HepG2 (cell line): Measurements from ENCODE around the gene PCIF1. TPM values are rescaled to one million over a fixed set of nuclear protein-coding genes. Genes with fewer than 3 reads are reported as not detected.

Experiments
- EEA1 ChIP-seq: sonication (generic); formaldehyde crosslinking; IDR thresholded peaks from 2 replicates; pipeline ENCODE4 v1.5.1; 2020; ENCODE audit warnings: mild to moderate bottlenecking, missing genetic modification reagents, borderline replicate concordance
- JARID2 ChIP-seq: sonication (generic); formaldehyde crosslinking; IDR thresholded peaks from 2 replicates; pipeline ENCODE4 v1.8.1; 2023; ENCODE audit warnings: missing genetic modification reagents, inconsistent platforms; ENCODE audit not compliant: insufficient replicate concordance
- KMT2B ChIP-seq: IDR thresholded peaks from 2 replicates; pipeline ENCODE4 v1.6.1; 2016; ENCODE audit warnings: missing genetic modification reagents, missing compliant biosample characterization
- MAFK ChIP-seq, 2 experiments: IDR thresholded peaks in 1 of 2; conservative IDR thresholded peaks in 1 of 2; 2 replicates each; pipeline ENCODE4 v1.6.1; 2011; ENCODE audit warnings: improper control_type of control experiment in 2 of 2, low read length in 2 of 2
- MIXL1 ChIP-seq: IDR thresholded peaks from 2 replicates; pipeline ENCODE4 v1.6.1; 2016
- NBN ChIP-seq: fragments of 450-650 bp; conservative IDR thresholded peaks from 2 replicates; pipeline ENCODE4 v1.6.1; 2017
- SIN3A ChIP-seq: IDR thresholded peaks from 2 replicates; pipeline ENCODE4 v1.6.1; 2011; ENCODE audit warnings: low read depth, mild to moderate bottlenecking, control low read depth, low read length, borderline replicate concordance
- SP140L ChIP-seq: sonication (generic); formaldehyde crosslinking; IDR thresholded peaks from 2 replicates; pipeline ENCODE4 v1.4.0; 2020; ENCODE audit warnings: missing genetic modification reagents, borderline replicate concordance
- STAG1 ChIP-seq: sonication (generic); formaldehyde crosslinking; IDR thresholded peaks from 2 replicates; pipeline ENCODE4 v1.4.0; 2020; ENCODE audit warnings: missing genetic modification reagents
- STAT5B ChIP-seq: sonication (generic); formaldehyde crosslinking; IDR thresholded peaks from 2 replicates; pipeline ENCODE4 v1.4.0; 2020; ENCODE audit warnings: missing genetic modification reagents
- ZFP37 ChIP-seq: sonication (generic); formaldehyde crosslinking; IDR thresholded peaks from 2 replicates; pipeline ENCODE4 v1.4.0; 2020; ENCODE audit warnings: missing genetic modification reagents, borderline replicate concordance
- ZMYM3 ChIP-seq: sonication (generic); formaldehyde crosslinking; IDR thresholded peaks from 2 replicates; pipeline ENCODE4 v1.5.1; 2020; ENCODE audit warnings: mild to moderate bottlenecking, missing genetic modification reagents
- ZNF232 ChIP-seq: sonication (generic); formaldehyde crosslinking; IDR thresholded peaks from 2 replicates; pipeline ENCODE4 v1.4.0; 2020; ENCODE audit warnings: missing genetic modification reagents, borderline replicate concordance
- ZNF260 ChIP-seq: sonication (generic); formaldehyde crosslinking; IDR thresholded peaks from 2 replicates; pipeline ENCODE4 v1.4.0; 2020; ENCODE audit warnings: missing genetic modification reagents, low read depth, mild to moderate bottlenecking, borderline replicate concordance
- ZNF331 ChIP-seq: sonication (generic); formaldehyde crosslinking; IDR thresholded peaks from 2 replicates; pipeline ENCODE4 v1.4.0; 2020; ENCODE audit warnings: missing genetic modification reagents
- ZNF546 ChIP-seq: sonication (generic); formaldehyde crosslinking; conservative IDR thresholded peaks from 2 replicates; pipeline ENCODE4 v1.8.1; 2023; ENCODE audit warnings: mild to moderate bottlenecking, missing genetic modification reagents
- ZNF556 ChIP-seq: sonication (generic); formaldehyde crosslinking; IDR thresholded peaks from 2 replicates; pipeline ENCODE4 v1.4.0; 2020; ENCODE audit warnings: mild to moderate bottlenecking, missing genetic modification reagents, borderline replicate concordance
- ZNF75D ChIP-seq: sonication (generic); formaldehyde crosslinking; IDR thresholded peaks from 2 replicates; pipeline ENCODE4 v1.8.1; 2023; ENCODE audit warnings: missing genetic modification reagents, mild to moderate bottlenecking, borderline replicate concordance
- ZNF781 ChIP-seq: sonication (generic); formaldehyde crosslinking; IDR thresholded peaks from 2 replicates; pipeline ENCODE4 v1.5.1; 2020; ENCODE audit warnings: borderline replicate concordance, mild to moderate bottlenecking, missing genetic modification reagents; ENCODE audit errors: not compliant biosample characterization
- polyA plus RNA-seq, 8 experiments: library from polyadenylated mRNA; depleted of rRNA in 3 of 8; stranded (reverse) in 7 of 8; unstranded in 1 of 8; fragments of >200 nt; fragmentation: Illumina TruSeq in 4 of 8; extraction: Trizol in 4 of 8; gene quantifications; 2 replicates each; pipeline versions ENCODE4 v1.2.1 to v1.2.3, GENCODE V29; 2011 to 2016; ENCODE audit warnings: low read depth in 4 of 8, missing spikeins in 1 of 8, mixed read lengths in 1 of 8; ENCODE audit not compliant: insufficient read depth in 1 of 8
- total RNA-seq, 5 experiments: library from RNA; depleted of rRNA; stranded (reverse); fragments of >200 nt; fragmentation: Illumina TruSeq; extraction: Trizol; gene quantifications; 2 replicates each; pipeline ENCODE4 v1.2.3, GENCODE V29; 2016; ENCODE audit warnings: low read depth in 1 of 5
- TF ChIP-seq, protein P1 (sequence below): sonication (generic); formaldehyde crosslinking; IDR thresholded peaks from 2 replicates; pipeline ENCODE4 v1.4.0; 2020; ENCODE audit warnings: missing genetic modification reagents
- TF ChIP-seq, protein P2 (sequence below): sonication (generic); formaldehyde crosslinking; IDR thresholded peaks from 2 replicates; pipeline ENCODE4 v1.5.0; 2020; ENCODE audit warnings: mild to moderate bottlenecking, missing genetic modification reagents

The PCIF1 gene
- total and polyA plus RNA-seq, 2 of the 13 experiments (the other 11 are each of a cell fraction or from before 2014, with no cell fraction given) = 20.9 to 24.4 TPM

DNA sequence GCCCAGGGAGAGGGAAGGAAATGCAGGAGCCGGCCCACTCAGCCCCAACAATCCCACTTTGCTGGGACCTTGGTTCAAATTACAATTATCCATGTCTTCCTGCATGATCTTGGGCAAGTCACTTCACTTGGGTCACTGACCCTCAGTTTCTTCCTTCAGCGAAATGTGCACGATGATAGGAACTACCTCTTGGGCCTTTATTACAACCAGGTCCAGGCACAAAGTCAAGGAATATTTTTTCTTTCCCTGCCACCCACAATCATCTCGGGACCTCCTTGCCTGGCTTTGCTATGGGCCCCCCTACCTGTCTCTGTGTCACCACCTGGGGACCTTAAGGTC, 22.2 kb upstream of the PCIF1 start (continued):
- TF ChIP-seq, protein P1, sequence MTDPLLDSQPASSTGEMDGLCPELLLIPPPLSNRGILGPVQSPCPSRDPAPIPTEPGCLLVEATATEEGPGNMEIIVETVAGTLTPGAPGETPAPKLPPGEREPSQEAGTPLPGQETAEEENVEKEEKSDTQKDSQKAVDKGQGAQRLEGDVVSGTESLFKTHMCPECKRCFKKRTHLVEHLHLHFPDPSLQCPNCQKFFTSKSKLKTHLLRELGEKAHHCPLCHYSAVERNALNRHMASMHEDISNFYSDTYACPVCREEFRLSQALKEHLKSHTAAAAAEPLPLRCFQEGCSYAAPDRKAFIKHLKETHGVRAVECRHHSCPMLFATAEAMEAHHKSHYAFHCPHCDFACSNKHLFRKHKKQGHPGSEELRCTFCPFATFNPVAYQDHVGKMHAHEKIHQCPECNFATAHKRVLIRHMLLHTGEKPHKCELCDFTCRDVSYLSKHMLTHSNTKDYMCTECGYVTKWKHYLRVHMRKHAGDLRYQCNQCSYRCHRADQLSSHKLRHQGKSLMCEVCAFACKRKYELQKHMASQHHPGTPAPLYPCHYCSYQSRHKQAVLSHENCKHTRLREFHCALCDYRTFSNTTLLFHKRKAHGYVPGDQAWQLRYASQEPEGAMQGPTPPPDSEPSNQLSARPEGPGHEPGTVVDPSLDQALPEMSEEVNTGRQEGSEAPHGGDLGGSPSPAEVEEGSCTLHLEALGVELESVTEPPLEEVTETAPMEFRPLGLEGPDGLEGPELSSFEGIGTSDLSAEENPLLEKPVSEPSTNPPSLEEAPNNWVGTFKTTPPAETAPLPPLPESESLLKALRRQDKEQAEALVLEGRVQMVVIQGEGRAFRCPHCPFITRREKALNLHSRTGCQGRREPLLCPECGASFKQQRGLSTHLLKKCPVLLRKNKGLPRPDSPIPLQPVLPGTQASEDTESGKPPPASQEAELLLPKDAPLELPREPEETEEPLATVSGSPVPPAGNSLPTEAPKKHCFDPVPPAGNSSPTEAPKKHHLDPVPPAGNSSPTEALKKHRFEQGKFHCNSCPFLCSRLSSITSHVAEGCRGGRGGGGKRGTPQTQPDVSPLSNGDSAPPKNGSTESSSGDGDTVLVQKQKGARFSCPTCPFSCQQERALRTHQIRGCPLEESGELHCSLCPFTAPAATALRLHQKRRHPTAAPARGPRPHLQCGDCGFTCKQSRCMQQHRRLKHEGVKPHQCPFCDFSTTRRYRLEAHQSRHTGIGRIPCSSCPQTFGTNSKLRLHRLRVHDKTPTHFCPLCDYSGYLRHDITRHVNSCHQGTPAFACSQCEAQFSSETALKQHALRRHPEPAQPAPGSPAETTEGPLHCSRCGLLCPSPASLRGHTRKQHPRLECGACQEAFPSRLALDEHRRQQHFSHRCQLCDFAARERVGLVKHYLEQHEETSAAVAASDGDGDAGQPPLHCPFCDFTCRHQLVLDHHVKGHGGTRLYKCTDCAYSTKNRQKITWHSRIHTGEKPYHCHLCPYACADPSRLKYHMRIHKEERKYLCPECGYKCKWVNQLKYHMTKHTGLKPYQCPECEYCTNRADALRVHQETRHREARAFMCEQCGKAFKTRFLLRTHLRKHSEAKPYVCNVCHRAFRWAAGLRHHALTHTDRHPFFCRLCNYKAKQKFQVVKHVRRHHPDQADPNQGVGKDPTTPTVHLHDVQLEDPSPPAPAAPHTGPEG (CRISPR knock-in tag) = 0 out of 2 replicates have a peak, but pooled peaks have one; percentile 16
- no peak for TF ChIP-seq ZNF546 (CRISPR knock-in tag)
- TF ChIP-seq KMT2B = no peak
- no peak for TF ChIP-seq ZNF260
- no peak for TF ChIP-seq JARID2 (CRISPR knock-in tag)
- TF ChIP-seq MAFK (conservative IDR thresholded peaks at IDR 0.05 in 1 of 2, IDR thresholded peaks at IDR 0.05 in 1 of 2; ENCODE audit: low read length in 2 of 2) = no peak
- no peak for TF ChIP-seq ZNF556 (CRISPR knock-in tag)
- no peak for TF ChIP-seq MIXL1 (CRISPR knock-in tag)
- no peak for TF ChIP-seq SIN3A
- TF ChIP-seq ZNF781 (CRISPR knock-in tag) = peak; percentile 18
- no peak for TF ChIP-seq EEA1 (CRISPR knock-in tag)
- no peak for TF ChIP-seq ZFP37 (CRISPR knock-in tag)
- TF ChIP-seq STAT5B (CRISPR knock-in tag) = no peak
- TF ChIP-seq ZNF75D (CRISPR knock-in tag) = no peak
- TF ChIP-seq ZNF232 (CRISPR knock-in tag) = no peak
- TF ChIP-seq, protein P2, sequence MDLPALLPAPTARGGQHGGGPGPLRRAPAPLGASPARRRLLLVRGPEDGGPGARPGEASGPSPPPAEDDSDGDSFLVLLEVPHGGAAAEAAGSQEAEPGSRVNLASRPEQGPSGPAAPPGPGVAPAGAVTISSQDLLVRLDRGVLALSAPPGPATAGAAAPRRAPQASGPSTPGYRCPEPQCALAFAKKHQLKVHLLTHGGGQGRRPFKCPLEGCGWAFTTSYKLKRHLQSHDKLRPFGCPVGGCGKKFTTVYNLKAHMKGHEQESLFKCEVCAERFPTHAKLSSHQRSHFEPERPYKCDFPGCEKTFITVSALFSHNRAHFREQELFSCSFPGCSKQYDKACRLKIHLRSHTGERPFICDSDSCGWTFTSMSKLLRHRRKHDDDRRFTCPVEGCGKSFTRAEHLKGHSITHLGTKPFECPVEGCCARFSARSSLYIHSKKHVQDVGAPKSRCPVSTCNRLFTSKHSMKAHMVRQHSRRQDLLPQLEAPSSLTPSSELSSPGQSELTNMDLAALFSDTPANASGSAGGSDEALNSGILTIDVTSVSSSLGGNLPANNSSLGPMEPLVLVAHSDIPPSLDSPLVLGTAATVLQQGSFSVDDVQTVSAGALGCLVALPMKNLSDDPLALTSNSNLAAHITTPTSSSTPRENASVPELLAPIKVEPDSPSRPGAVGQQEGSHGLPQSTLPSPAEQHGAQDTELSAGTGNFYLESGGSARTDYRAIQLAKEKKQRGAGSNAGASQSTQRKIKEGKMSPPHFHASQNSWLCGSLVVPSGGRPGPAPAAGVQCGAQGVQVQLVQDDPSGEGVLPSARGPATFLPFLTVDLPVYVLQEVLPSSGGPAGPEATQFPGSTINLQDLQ (CRISPR knock-in tag) = no peak
- TF ChIP-seq ZNF331 = 0 out of 2 replicates have a peak, but pooled peaks have one; percentile 3
- no peak for TF ChIP-seq NBN
- TF ChIP-seq SP140L (CRISPR knock-in tag) = no peak
- TF ChIP-seq ZMYM3 (CRISPR knock-in tag) = 0 out of 2 replicates have a peak, but pooled peaks have one; percentile 41
- TF ChIP-seq STAG1 (CRISPR knock-in tag) = no peak
